ENCODE measurements around the gene ZBTB46.

ZBTB46 gene

DNA sequence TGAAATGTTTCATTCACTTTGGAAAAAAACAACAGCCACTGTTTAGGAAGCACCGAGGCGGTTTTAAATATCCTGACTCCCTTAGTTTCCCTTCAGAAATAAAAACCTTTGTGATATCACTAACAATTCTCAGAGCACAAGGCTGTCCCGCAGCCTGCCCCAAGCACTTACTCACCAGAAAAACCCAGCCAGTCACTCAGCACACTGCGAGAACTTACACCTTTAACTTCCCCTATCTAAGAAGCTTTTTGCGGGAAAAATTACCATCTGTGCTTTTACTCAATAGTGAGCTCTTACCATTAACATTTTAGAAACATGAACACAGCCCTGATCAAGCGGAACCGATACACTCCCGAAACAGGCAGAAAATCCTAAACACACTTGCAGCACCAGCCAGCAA is 9.3 kb downstream of the ZBTB46 start:
- H3K9me3 ChIP-seq: no peaks in the 10 kb centered on the region
- TF ChIP-seq, protein P1, sequence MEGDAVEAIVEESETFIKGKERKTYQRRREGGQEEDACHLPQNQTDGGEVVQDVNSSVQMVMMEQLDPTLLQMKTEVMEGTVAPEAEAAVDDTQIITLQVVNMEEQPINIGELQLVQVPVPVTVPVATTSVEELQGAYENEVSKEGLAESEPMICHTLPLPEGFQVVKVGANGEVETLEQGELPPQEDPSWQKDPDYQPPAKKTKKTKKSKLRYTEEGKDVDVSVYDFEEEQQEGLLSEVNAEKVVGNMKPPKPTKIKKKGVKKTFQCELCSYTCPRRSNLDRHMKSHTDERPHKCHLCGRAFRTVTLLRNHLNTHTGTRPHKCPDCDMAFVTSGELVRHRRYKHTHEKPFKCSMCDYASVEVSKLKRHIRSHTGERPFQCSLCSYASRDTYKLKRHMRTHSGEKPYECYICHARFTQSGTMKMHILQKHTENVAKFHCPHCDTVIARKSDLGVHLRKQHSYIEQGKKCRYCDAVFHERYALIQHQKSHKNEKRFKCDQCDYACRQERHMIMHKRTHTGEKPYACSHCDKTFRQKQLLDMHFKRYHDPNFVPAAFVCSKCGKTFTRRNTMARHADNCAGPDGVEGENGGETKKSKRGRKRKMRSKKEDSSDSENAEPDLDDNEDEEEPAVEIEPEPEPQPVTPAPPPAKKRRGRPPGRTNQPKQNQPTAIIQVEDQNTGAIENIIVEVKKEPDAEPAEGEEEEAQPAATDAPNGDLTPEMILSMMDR (IDR thresholded peaks at IDR 0.05): no peak
- peaks cover 54% of the 10 kb centered on the region for H3K27me3 ChIP-seq
- H3K4me1 ChIP-seq (ENCODE audit: control insufficient read depth in 1 of 2, insufficient read depth in 1 of 2, low read depth in 1 of 2, low read length in 1 of 2): no peaks in the 10 kb centered on the region
- no peak overlapping the region for H3K4me3 ChIP-seq (ENCODE audit: low read depth in 1 of 2, low read length in 1 of 2)
- H3K36me3 ChIP-seq: no peaks in the 10 kb centered on the region
- no peak overlapping the region for H3K27ac ChIP-seq

DNA sequence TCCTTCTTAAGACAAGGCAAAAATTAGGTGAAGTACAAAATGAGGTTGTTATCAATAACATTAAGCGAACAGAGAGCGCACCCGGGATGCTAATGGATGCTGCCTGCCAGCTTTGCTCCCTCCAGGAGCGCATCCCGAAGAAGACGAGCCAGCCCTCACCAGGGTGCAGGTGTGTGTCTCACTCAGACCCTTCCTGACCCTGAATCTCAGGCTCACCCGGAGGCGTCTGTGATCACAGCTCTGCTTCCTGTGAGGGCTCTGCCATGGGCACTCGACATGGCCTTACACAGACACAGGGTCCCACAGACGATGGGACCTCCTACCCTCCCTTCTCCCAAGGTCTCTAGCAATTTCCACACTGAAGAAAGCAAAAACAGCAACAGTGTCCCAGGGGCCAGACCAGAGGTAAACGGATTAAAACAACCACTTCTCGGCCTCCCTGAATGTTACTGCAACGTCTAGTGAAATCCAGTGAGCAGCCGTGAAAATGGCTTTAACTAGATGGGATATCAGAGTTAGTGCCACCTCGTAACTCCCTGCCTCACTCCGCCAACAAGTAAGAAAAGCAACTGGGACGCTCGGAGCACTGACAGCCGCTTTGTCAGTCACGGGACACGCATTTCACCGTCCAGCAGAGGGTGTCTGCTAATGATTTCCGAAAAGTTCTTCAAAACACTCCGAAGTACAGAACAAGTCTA is 11.7 kb downstream of the ZBTB46 start:
- TF ChIP-seq, protein P1 (IDR thresholded peaks at IDR 0.05): no peak
- H3K36me3 ChIP-seq: no peaks in the 10 kb centered on the region
- H3K9me3 ChIP-seq: no peaks in the 10 kb centered on the region
- H3K27me3 ChIP-seq: peaks cover 37% of the 10 kb centered on the region
- H3K27ac ChIP-seq: no peak overlapping the region
- H3K4me1 ChIP-seq (ENCODE audit: control insufficient read depth in 1 of 2, insufficient read depth in 1 of 2, low read depth in 1 of 2, low read length in 1 of 2): no peaks in the 10 kb centered on the region
- no peak overlapping the region for H3K4me3 ChIP-seq (ENCODE audit: low read depth in 1 of 2, low read length in 1 of 2)

DNA sequence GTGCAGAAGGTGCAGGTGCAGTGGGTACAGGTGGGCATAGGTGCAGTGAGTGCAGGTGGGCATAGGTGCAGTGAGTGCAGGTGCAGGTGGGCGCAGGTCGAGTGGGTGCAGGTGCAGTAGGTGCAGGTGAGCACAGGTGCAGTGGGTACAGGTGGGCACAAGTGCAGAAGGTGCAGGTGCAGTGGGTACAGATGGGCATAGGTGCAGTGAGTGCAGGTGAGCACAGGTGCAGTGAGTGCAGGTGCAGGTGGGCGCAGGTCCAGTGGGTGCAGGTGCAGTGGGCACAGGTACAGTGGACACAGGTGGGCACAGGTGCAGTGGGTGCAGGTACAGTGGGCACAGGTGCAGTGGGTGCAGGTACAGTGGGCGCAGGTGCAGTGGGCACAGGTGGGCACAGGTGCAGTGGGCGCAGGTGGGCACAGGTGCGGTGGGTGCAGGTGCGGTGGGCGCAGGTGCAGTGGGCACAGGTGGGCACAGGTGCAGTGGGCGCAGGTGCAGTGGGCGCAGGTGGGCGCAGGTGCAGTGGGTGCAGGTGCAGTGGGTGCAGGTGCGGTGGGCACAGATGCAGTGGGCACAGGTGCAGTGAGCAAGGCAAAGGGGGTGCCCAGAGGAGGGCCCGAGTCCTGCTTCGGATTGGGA is 15.3 kb downstream of the ZBTB46 start:
- TF ChIP-seq, protein P1 (IDR thresholded peaks at IDR 0.05): no peak
- H3K4me1 ChIP-seq (ENCODE audit: control insufficient read depth in 1 of 2, insufficient read depth in 1 of 2, low read depth in 1 of 2, low read length in 1 of 2): no peaks in the 10 kb centered on the region
- H3K36me3 ChIP-seq: no peaks in the 10 kb centered on the region
- H3K27ac ChIP-seq: no peak overlapping the region
- no peak overlapping the region for H3K4me3 ChIP-seq (ENCODE audit: low read depth in 1 of 2, low read length in 1 of 2)
- peaks cover 8% of the 10 kb centered on the region for H3K27me3 ChIP-seq
- H3K9me3 ChIP-seq: no peaks in the 10 kb centered on the region

DNA sequence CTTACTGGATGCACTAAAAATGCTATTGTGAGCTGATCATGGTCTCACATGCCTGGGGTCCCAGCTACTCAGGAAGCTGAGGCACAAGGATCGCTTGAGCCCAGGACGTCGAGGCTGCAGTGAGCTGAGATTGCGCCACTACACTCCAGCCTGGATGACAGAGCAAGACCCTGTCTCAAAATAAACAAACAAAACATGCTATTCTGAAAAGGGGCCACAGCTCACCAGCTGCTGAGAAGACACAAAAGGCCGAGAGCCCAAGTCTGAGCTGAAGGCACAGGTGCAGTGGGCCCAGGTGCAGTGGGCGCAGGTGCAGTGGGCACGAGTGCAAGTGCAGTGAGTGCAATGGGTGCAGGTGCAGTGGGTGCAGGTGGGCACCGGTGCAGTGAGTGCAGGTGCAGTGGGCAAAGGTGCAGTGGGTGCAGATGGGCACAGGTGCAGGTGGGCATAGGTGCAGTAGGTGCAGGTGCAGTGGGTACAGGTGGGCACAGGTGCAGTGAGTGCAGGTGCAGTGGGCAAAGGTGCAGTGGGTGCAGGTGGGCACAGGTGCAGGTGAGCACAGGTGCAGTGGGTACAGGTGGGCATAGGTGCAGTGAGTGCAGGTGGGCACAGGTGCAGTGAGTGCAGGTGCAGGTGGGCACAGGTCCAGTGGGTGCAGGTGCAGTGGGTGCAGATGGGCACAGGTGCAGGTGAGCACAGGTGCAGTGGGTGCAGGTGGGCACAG is 16.0 kb downstream of the ZBTB46 start:
- H3K27ac ChIP-seq: no peak overlapping the region
- TF ChIP-seq, protein P1 (IDR thresholded peaks at IDR 0.05): no peak
- H3K36me3 ChIP-seq: no peaks in the 10 kb centered on the region
- peaks cover 8% of the 10 kb centered on the region for H3K27me3 ChIP-seq
- H3K9me3 ChIP-seq: no peaks in the 10 kb centered on the region
- no peaks in the 10 kb centered on the region for H3K4me1 ChIP-seq (ENCODE audit: control insufficient read depth in 1 of 2, insufficient read depth in 1 of 2, low read depth in 1 of 2, low read length in 1 of 2)
- H3K4me3 ChIP-seq (ENCODE audit: low read depth in 1 of 2, low read length in 1 of 2): no peak overlapping the region

DNA sequence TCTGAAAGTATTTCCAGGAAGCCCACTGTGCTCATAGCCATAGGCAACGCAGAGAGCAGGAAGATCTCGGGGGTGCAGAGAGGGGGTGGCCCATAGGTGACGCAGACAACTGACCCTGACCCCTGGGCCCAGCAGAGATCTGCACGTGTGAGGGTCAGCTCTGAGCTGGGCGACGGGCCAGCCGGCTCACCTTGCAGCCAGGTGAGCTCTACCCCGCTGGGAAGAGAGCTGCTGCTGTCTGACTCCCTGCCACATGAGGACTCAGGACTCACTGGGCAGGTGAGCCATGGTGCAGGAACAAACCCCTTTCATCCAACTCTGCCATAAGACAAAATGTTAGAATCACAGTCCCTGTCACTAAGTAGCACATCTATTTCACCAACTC is 19.6 kb downstream of the ZBTB46 start:
- TF ChIP-seq, protein P1 (IDR thresholded peaks at IDR 0.05): no peak
- Histone ChIP-seq H3K27ac (no peak overlapping the region), H3K36me3 (no peaks in the 10 kb centered on the region), H3K4me3 (ENCODE audit: low read depth in 1 of 2, low read length in 1 of 2) (no peak overlapping the region), H3K4me1 (ENCODE audit: control insufficient read depth in 1 of 2, insufficient read depth in 1 of 2, low read depth in 1 of 2, low read length in 1 of 2) (no peaks in the 10 kb centered on the region), H3K27me3 (no peaks in the 10 kb centered on the region), H3K9me3 (no peaks in the 10 kb centered on the region)

All from neutrophil (primary cell).